DOHH2 (cell line): ENCODE results near the gene EVC2.

ENCODE experiments used
- EZH2phosphoT487 ChIP-seq: fragments of 200-600 bp; sonication (generic); IDR thresholded peaks from 2 replicates; pipeline ENCODE4 v1.6.1; 2017; ENCODE audit warnings: borderline replicate concordance, mild to moderate bottlenecking, antibody characterized with exemption, low read length, moderate library complexity, mixed read lengths
- TF ChIP-seq, protein P1 (sequence below): fragments of 200-600 bp; sonication (generic); IDR thresholded peaks from one replicate; pipeline ENCODE4 v1.5.1; 2014; ENCODE audit warnings: antibody characterized with exemption, mild to moderate bottlenecking, low read depth, low read length; ENCODE audit not compliant: poor library complexity, severe bottlenecking

DNA sequence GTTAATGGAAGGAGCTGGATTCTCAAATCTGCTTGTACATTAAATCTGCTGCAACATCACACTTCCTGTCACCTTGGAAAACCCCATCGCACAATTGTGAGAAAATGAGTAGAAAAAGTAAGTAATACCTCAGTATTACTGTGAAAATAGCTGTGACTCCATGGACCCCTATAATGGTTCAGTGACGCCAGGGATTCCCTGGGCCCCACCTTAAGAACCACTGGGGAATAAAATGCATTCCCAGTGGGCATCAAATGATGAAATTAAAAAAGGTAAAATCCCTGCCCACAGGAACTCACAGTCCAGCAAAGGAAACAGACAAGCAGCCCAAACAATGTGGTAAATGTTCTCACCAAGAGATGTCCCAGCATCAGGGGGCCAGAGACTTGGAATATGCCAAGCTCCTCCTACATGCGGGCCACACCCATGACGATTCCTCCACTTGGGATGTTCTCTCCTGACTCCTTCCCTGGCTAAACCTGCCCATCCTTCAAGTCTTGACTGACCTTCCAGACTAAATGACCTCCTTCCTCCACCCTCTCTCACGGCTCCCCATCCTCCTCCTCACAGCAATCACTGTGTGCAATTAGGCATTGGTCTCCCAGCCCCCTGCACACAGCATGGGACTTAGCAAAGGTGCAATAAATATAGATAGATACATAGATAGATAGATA, 2.6 kb downstream of the EVC2 start:
- TF ChIP-seq, protein P1, sequence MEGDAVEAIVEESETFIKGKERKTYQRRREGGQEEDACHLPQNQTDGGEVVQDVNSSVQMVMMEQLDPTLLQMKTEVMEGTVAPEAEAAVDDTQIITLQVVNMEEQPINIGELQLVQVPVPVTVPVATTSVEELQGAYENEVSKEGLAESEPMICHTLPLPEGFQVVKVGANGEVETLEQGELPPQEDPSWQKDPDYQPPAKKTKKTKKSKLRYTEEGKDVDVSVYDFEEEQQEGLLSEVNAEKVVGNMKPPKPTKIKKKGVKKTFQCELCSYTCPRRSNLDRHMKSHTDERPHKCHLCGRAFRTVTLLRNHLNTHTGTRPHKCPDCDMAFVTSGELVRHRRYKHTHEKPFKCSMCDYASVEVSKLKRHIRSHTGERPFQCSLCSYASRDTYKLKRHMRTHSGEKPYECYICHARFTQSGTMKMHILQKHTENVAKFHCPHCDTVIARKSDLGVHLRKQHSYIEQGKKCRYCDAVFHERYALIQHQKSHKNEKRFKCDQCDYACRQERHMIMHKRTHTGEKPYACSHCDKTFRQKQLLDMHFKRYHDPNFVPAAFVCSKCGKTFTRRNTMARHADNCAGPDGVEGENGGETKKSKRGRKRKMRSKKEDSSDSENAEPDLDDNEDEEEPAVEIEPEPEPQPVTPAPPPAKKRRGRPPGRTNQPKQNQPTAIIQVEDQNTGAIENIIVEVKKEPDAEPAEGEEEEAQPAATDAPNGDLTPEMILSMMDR, result no peak
- no peak for TF ChIP-seq EZH2phosphoT487
